GM18907 (cell line): ENCODE results near the gene PHEX.
"Not testable (repeated sequence)": the region's sequence is repeated elsewhere in the genome, so short reads cannot be mapped to it uniquely, and the experiment has no call there.

Experiments used
- ATAC-seq: cut with Tn5 transposase; IDR thresholded peaks from one replicate; pipeline ENCODE4 v1.9.1; 2021; ENCODE audit warnings: mild to moderate bottlenecking, moderate library complexity; ENCODE audit not compliant: unreplicated experiment

The PHEX gene

GRCh38 chrX:22203186-22203585, 171.1 kb downstream of the PHEX start:
- ATAC-seq: no peak

GRCh38 chrX:22206781-22207180, 174.7 kb downstream of the PHEX start:
- no peak for ATAC-seq

- no peak for ATAC-seq
These were observed 188.8 kb downstream of the PHEX start for GRCh38 chrX:22220941-22221340.

GRCh38 chrX:22234380-22234779, 202.3 kb downstream of the PHEX start:
- no peak for ATAC-seq

GRCh38 chrX:22237479-22237878, 205.4 kb downstream of the PHEX start:
- no peak for ATAC-seq

- no peak for ATAC-seq
These were observed 214.5 kb downstream of the PHEX start for GRCh38 chrX:22246620-22247019.

GRCh38 chrX:22247169-22247568, 215.0 kb downstream of the PHEX start:
- ATAC-seq: no peak

- no peak for ATAC-seq
These were observed 216.3 kb downstream of the PHEX start for GRCh38 chrX:22248401-22248800.

- no peak for ATAC-seq
These were observed 217.2 kb downstream of the PHEX start for GRCh38 chrX:22249371-22249770.

- no peak for ATAC-seq
These were observed 236.6 kb downstream of the PHEX start for GRCh38 chrX:22268706-22269105.

GRCh38 chrX:22272613-22273012, 240.5 kb downstream of the PHEX start, which contains the start of gene CBLL2:
CBLL2 (plus strand) TSS chrX:22272913; CDS start chrX:22272992, 79 bp downstream.
- no peak for ATAC-seq

GRCh38 chrX:22273714-22274317, 241.7 kb downstream of the PHEX start:
- ATAC-seq: no peak

GRCh38 chrX:22276781-22277180, 244.7 kb downstream of the PHEX start:
- ATAC-seq: no peak

GRCh38 chrX:22278375-22278774, 246.2 kb downstream of the PHEX start:
- ATAC-seq: no peak

- not testable (repeated sequence) for ATAC-seq
These were observed 257.1 kb downstream of the PHEX start for GRCh38 chrX:22289209-22289608.

GRCh38 chrX:22296871-22297270, 264.7 kb downstream of the PHEX start:
- ATAC-seq: no peak

GRCh38 chrX:22300130-22300529, 268.0 kb downstream of the PHEX start:
- ATAC-seq: peak; percentile 83
